Caki2 (cell line): Measurements from ENCODE around the gene STIM2. TPM values are rescaled to one million over a fixed set of nuclear protein-coding genes. Genes with fewer than 3 reads are reported as not detected.

Experiments
- DNase-seq: peaks from one replicate; pipeline ENCODE4 v3.0.0-alpha.2; 2015; ENCODE audit warnings: low read depth
- in situ Hi-C: cut with HindIII; loops from 2 replicates; pipeline ENCODE4 v1.10.0; 2016; ENCODE audit warnings: low sequenced_read_pairs, low pct_unique_long_range_greater_than_20kb, mixed read lengths
- total RNA-seq: library from RNA; depleted of rRNA; stranded (reverse); fragments of >200 nt; shearing (Covaris generic); gene quantifications from 2 replicates; pipeline ENCODE4 v1.2.3, GENCODE V29; 2014; ENCODE audit warnings: low replicate concordance

The STIM2 gene
- total RNA-seq, 1 experiment from 2014 or later, result 17.7 TPM

DNA sequence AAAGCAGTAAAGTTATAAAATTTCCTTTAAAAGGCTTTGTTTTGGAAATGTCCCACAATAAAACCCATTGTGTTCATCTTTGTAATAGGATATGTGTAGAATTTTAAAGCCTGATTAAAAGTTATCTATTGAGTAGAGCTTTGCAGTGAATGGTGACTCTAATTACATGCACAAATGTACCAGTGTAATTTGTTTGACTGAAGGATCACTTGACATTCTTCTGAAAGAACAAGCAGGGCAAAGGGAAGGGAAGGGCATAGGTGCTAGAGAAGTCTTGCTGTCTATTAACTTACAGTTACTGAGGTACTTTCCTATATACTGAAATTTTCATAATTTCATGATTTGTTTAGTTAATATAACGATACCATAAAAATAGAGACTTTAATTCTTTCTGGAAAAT, 70.8 kb downstream of the STIM2 start:
- no peak for DNase-seq

DNA sequence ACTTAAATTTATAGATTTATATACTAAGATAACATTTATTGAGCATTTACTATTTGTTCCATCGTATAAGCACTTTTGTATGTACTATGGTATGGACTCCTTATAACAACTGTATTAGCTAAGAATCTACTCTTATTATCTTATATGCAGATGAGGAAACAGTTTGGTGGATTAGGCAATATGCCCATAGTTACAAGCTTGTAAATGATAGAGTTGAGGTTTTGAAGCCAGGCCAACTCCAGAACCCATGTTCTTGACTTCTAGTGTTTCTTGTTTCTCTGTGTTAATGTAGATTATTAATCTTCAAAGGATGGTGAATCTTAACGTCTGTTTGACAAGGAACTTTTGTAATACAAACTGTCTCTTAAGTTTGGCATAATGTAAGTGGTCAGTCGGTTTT, 71.3 kb downstream of the STIM2 start:
- in situ Hi-C loops, result no loop called here
- DNase-seq, result no peak

More for the DNA sequence above, 70.8 kb downstream of the STIM2 start:
- in situ Hi-C loops, result no loop called here

- in situ Hi-C loops, result no loop called here
- DNase-seq, result no peak
Measured at GRCh38 chr4:26935397-26935796, 74.8 kb downstream of the STIM2 start.

DNA sequence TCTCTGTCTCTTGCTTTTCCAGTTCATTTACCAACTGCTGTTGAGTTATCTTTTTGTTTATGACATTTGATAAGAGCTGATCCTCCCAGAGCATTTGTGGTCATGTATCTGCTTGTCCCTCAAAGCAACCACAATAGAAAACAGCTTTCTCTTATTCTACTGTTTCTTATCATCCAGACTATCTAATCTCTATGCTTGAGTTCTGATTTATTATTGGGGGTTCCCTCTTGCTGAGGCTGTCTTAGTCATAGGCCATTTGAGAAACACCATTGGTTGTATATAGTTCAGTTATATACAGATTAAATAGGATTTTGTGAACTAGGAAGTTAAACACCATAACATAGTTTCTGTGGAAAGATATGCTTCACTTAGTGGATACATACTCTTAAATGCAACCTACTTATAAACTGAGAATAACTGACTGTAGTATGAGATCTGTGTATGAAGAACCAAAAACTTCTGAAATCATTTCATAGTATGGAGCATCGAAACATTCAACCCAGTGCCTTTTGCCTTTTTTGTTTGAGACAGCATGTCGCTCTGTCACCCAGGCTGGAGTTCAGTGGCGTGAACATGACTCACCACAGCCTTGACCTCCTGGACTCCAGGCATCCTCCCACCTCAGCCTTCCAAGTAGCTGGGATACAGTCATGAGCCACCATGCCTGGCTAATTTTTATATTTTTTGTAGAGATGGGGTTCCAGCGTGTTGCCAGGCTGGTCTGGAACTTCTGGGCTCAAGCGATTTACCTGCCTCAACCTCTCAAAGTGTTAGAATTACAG, 75.8 kb downstream of the STIM2 start:
- in situ Hi-C loops, result no loop called here
- peak; percentile 55 for DNase-seq

DNA sequence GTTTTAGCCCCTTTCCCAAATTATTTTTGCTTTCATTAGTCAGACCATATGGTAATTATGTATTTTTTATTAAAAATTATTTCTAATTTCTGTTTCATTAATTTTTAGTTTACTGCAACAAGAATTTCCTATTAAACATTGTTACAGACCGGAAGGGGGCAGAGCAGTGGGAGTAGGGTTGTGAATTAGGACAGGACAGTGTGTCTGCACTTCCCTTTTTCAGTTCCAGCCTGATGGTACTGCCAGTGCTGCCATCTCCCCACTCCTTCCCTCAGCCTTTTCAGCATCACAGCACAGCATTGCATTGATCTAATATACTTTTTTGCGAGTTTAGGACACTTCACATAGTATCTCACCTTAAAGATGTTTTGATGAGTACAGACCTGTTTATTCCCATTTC, 76.5 kb downstream of the STIM2 start:
- no peak for DNase-seq
- in situ Hi-C loops, result no loop called here

DNA sequence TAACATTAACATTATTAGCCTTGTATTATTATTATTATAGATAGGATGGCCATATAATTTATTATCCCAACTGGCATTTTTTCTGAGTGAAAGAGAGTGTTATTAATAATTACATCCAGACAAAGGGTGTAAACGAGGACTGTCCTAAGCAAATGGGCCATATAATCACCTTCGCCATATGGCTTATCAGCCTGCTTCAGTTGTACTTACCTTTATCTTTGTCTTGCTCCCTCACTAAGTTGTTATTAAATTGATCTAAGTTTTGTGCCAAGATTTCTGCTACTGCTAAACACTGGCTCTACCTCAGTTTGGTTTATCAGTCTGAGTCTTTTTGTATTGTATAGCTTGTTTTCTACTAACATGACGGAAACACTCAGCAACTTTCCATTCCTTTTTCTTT, 76.9 kb downstream of the STIM2 start:
- no peak for DNase-seq
- in situ Hi-C loops, result no loop called here

GRCh38 chr4:26938516-26938915, 77.9 kb downstream of the STIM2 start:
- in situ Hi-C loops, result no loop called here

DNA sequence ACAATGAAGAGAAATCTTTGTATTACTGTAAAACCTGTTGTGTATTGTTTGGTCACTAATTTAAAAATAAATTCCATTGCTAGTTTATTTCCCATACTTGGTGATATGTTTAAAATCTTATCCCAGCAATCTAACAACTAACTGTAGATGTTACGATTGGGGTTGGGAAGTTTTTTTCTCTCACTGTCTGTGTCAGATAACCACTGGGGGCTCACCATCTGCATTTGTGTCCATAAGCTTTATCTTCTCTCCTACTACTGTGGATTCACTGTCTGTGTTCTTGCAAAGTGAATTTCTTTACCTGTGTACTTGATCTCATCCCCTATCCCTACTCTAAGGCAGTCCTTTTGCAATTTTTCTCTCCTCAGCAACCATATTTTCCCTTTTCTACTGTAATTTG, 81.3 kb downstream of the STIM2 start:
- no peak for DNase-seq
- in situ Hi-C loops, result no loop called here

More at GRCh38 chr4:26938516-26938915, 77.9 kb downstream of the STIM2 start:
- DNase-seq, result no peak

DNA sequence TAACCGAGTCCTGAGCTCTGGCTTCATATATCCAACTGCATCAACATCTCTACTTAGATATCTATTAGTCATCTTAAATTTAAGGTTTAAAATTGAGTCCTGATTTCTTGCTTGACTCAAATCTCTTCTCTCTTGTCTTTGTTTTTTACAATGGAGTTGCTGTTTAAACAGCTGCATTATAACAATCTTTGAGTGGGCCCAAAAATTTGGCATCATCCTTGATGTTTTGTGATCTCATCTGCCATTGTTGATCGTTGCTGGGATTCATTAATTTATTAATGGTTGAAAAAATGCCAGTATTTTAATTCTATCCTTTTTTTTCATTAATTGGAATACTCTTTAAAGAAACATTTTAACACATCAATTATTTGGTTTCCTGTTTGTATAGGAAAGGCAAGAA, 82.2 kb downstream of the STIM2 start:
- in situ Hi-C loops, result no loop called here
- DNase-seq, result no peak

- no peak for DNase-seq
- in situ Hi-C loops, result no loop called here
Measured at GRCh38 chr4:26943391-26943790, 82.8 kb downstream of the STIM2 start.

DNA sequence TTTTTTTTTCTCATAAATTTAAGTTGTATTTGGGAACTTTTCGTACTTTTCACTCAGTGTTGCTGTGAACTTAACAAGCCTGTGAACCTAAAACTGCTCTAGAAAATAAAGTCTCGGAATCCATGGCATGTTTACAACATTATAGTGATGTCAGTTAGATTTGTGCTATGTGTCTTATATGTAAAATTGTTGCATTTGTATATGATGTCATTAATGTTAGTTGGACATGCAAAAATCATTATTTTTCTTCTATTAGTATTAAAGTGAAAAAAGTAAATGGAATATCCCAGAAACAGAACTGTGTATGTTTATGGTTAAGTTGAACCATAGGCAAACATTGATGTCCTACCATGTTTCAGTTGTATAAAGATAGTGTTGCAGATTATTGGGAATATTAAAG, 85.2 kb downstream of the STIM2 start:
- in situ Hi-C loops, result no loop called here

DNA sequence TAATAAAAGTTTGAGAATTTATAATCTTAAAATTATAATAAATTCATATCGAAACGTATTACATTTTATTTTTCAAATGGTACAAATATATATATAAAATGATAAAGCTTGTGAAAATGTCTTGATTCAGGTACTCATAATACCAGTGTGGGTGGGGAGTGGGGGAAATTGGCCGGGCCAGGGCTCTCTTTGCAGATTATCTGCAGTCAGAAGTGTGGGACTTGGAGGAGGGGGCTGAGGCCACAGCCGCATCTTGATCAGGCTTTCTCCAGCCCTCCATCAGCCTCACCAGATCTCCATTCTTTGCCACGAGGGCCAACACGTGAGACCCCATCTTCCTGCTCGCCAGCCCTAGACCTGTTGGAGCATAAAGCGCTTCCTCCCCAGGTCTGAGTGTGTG, 86.7 kb downstream of the STIM2 start:
- no peak for DNase-seq
- in situ Hi-C loops, result no loop called here

More for the DNA sequence above, 85.2 kb downstream of the STIM2 start:
- no peak for DNase-seq

GRCh38 chr4:26950446-26950845, 89.8 kb downstream of the STIM2 start:
- no peak for DNase-seq
- in situ Hi-C loops, result no loop called here

GRCh38 chr4:26952891-26953290, 92.2 kb downstream of the STIM2 start:
- no peak for DNase-seq
- in situ Hi-C loops, result no loop called here

GRCh38 chr4:26953366-26953765, 92.7 kb downstream of the STIM2 start:
- no peak for DNase-seq
- in situ Hi-C loops, result no loop called here

- in situ Hi-C loops, result no loop called here
- DNase-seq, result no peak
Measured at GRCh38 chr4:26953770-26954423, 93.3 kb downstream of the STIM2 start.

DNA sequence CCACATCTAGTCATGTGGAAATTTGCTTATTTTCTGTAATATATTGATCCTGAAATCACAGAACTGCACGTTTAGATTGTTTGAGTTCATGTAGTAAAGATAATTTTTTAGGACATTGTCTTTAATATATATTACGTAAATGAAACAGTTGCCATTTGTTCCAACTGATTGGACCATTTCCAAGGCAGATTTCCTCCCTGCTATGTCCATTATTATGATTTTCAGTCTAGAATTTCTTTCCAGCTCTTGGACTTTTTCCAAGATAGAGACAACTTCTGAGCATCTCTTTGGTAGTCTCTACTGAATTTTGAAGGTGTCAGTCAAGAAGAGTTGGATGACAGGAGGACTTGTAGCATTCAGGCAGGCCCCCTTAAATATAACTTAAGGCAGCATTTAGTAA, 94.6 kb downstream of the STIM2 start:
- in situ Hi-C loops, result no loop called here
- no peak for DNase-seq

GRCh38 chr4:26958925-26959653, 98.4 kb downstream of the STIM2 start:
- in situ Hi-C loops, result no loop called here
- no peak for DNase-seq

- in situ Hi-C loops, result no loop called here
- DNase-seq, result no peak
Measured at GRCh38 chr4:26959654-26960047, 99.0 kb downstream of the STIM2 start.
